Skeletal muscle satellite cell (primary cell): ENCODE measurements around the gene POU2F3.
"Not testable (repeated sequence)": the region's sequence is repeated elsewhere in the genome, so short reads cannot be mapped to it uniquely, and the experiment has no call there.

Experiments
- H3K27me3 ChIP-seq: 2 replicates; pipeline ENCODE4 v1.7.0; 2013; ENCODE audit warnings: low read length; ENCODE audit not compliant: control insufficient read depth, insufficient read depth
- H3K36me3 ChIP-seq: 2 replicates; pipeline ENCODE4 v1.7.0; 2013; ENCODE audit warnings: mild to moderate bottlenecking, control low read depth, low read length; ENCODE audit not compliant: insufficient read depth
- H3K4me1 ChIP-seq: 2 replicates; pipeline ENCODE4 v1.7.0; 2013; ENCODE audit warnings: low read length; ENCODE audit not compliant: control insufficient read depth, insufficient read depth
- H3K4me2 ChIP-seq: 2 replicates; pipeline ENCODE4 v1.7.0; 2013; ENCODE audit warnings: mild to moderate bottlenecking, low read length
- H3K4me3 ChIP-seq: 2 replicates; pipeline ENCODE4 v1.7.0; 2013; ENCODE audit warnings: low read length
- H3K9ac ChIP-seq: 2 replicates; pipeline ENCODE4 v1.7.0; 2013; ENCODE audit warnings: mild to moderate bottlenecking, low read depth, low read length, moderate library complexity
- H3K9me3 ChIP-seq: replicated peaks from 2 replicates; pipeline ENCODE4 v1.7.0; 2013; ENCODE audit warnings: mild to moderate bottlenecking, control low read depth, low read length

The POU2F3 gene

GRCh38 chr11:120244476-120245365 lies 4.8 kb downstream of the POU2F3 start:
- Histone ChIP-seq H3K4me2 (no peak overlapping the region), H3K9me3 (no peaks in the 10 kb centered on the region), H3K9ac (no peak overlapping the region), H3K4me3 (no peak overlapping the region), H3K4me1 (peaks cover 8% of the 10 kb centered on the region), H3K36me3 (no peaks in the 10 kb centered on the region), H3K27me3 (peaks cover 87% of the 10 kb centered on the region)

GRCh38 chr11:120245434-120245833 lies 5.5 kb downstream of the POU2F3 start:
- peaks cover 90% of the 10 kb centered on the region for H3K27me3 ChIP-seq

GRCh38 chr11:120248551-120249278 lies 8.8 kb downstream of the POU2F3 start:
- H3K9ac ChIP-seq, result no peak overlapping the region
- H3K27me3 ChIP-seq, result peaks cover 66% of the 10 kb centered on the region
- H3K9me3 ChIP-seq, result no peaks in the 10 kb centered on the region
- no peak overlapping the region for H3K4me2 ChIP-seq
- H3K4me3 ChIP-seq, result no peak overlapping the region
- H3K4me1 ChIP-seq, result peaks cover 8% of the 10 kb centered on the region
- H3K36me3 ChIP-seq, result no peaks in the 10 kb centered on the region

More at GRCh38 chr11:120245434-120245833, 5.5 kb downstream of the POU2F3 start:
- no peaks in the 10 kb centered on the region for H3K36me3 ChIP-seq
- peaks cover 8% of the 10 kb centered on the region for H3K4me1 ChIP-seq
- no peak overlapping the region for H3K4me3 ChIP-seq
- no peak overlapping the region for H3K4me2 ChIP-seq
- no peaks in the 10 kb centered on the region for H3K9me3 ChIP-seq
- H3K9ac ChIP-seq, result no peak overlapping the region

GRCh38 chr11:120249279-120250262 lies 9.6 kb downstream of the POU2F3 start:
- peaks cover 66% of the 10 kb centered on the region for H3K27me3 ChIP-seq
- H3K4me2 ChIP-seq, result no peak overlapping the region
- H3K9me3 ChIP-seq, result no peaks in the 10 kb centered on the region
- H3K4me3 ChIP-seq, result no peak overlapping the region
- H3K9ac ChIP-seq, result no peak overlapping the region
- H3K36me3 ChIP-seq, result no peaks in the 10 kb centered on the region
- peaks cover 8% of the 10 kb centered on the region for H3K4me1 ChIP-seq

GRCh38 chr11:120253377-120253776 lies 13.4 kb downstream of the POU2F3 start:
- not testable (repeated sequence) for H3K9me3 ChIP-seq, H3K36me3 ChIP-seq, H3K4me1 ChIP-seq, H3K4me2 ChIP-seq, H3K9ac ChIP-seq, H3K4me3 ChIP-seq
- H3K27me3 ChIP-seq, result peaks cover 69% of the 10 kb centered on the region

- Histone ChIP-seq H3K4me3 (no peak overlapping the region), H3K36me3 (no peaks in the 10 kb centered on the region), H3K27me3 (peaks cover 72% of the 10 kb centered on the region), H3K9me3 (no peaks in the 10 kb centered on the region), H3K4me2 (no peak overlapping the region), H3K4me1 (no peaks in the 10 kb centered on the region), H3K9ac (no peak overlapping the region)
These were observed 15.0 kb downstream of the POU2F3 start for GRCh38 chr11:120254788-120255518.

- Histone ChIP-seq H3K36me3 (no peaks in the 10 kb centered on the region), H3K4me3 (no peak overlapping the region), H3K9ac (no peak overlapping the region), H3K4me2 (no peak overlapping the region), H3K9me3 (no peaks in the 10 kb centered on the region), H3K27me3 (peaks cover 72% of the 10 kb centered on the region), H3K4me1 (no peaks in the 10 kb centered on the region)
These were observed 15.6 kb downstream of the POU2F3 start for GRCh38 chr11:120255519-120255866.

GRCh38 chr11:120256178-120256577 lies 16.2 kb downstream of the POU2F3 start:
- H3K4me1 ChIP-seq, result no peaks in the 10 kb centered on the region
- H3K9me3 ChIP-seq, result no peaks in the 10 kb centered on the region
- peaks cover 79% of the 10 kb centered on the region for H3K27me3 ChIP-seq
- no peak overlapping the region for H3K9ac ChIP-seq
- no peak overlapping the region for H3K4me3 ChIP-seq
- no peak overlapping the region for H3K4me2 ChIP-seq
- H3K36me3 ChIP-seq, result no peaks in the 10 kb centered on the region

- Histone ChIP-seq H3K9ac (no peak overlapping the region), H3K4me2 (no peak overlapping the region), H3K27me3 (peaks cover 85% of the 10 kb centered on the region), H3K4me1 (no peaks in the 10 kb centered on the region), H3K9me3 (no peaks in the 10 kb centered on the region), H3K4me3 (no peak overlapping the region), H3K36me3 (no peaks in the 10 kb centered on the region)
These were observed 16.8 kb downstream of the POU2F3 start for GRCh38 chr11:120256779-120257178.

GRCh38 chr11:120257346-120257745 lies 17.4 kb downstream of the POU2F3 start:
- Histone ChIP-seq H3K27me3 (peaks cover 88% of the 10 kb centered on the region), H3K4me2 (no peak overlapping the region), H3K36me3 (no peaks in the 10 kb centered on the region), H3K9me3 (no peaks in the 10 kb centered on the region), H3K4me1 (no peaks in the 10 kb centered on the region), H3K9ac (no peak overlapping the region), H3K4me3 (no peak overlapping the region)
